GM13977 (cell line): ENCODE measurements around the gene CLEC20A.

Experiments
- DNase-seq: peaks from one replicate; pipeline ENCODE4 v3.0.0; 2012; ENCODE audit warnings: low spot score
- in situ Hi-C: fragments of 300-500 bp; cut with MboI; formaldehyde crosslinking; loops from one replicate; pipeline ENCODE4 v1.12.0; 2022; ENCODE audit warnings: low sequenced_read_pairs, low pct_unique_long_range_greater_than_20kb, mixed read lengths, inconsistent platforms; ENCODE audit not compliant: unreplicated experiment
- TF ChIP-seq, protein P1 (sequence below): IDR thresholded peaks from 2 replicates; pipeline ENCODE4 v1.5.1; 2012; ENCODE audit warnings: mild to moderate bottlenecking, control low read depth; ENCODE audit not compliant: insufficient read depth; ENCODE audit errors: extremely low read depth, missing control alignments

CLEC20A gene

DNA sequence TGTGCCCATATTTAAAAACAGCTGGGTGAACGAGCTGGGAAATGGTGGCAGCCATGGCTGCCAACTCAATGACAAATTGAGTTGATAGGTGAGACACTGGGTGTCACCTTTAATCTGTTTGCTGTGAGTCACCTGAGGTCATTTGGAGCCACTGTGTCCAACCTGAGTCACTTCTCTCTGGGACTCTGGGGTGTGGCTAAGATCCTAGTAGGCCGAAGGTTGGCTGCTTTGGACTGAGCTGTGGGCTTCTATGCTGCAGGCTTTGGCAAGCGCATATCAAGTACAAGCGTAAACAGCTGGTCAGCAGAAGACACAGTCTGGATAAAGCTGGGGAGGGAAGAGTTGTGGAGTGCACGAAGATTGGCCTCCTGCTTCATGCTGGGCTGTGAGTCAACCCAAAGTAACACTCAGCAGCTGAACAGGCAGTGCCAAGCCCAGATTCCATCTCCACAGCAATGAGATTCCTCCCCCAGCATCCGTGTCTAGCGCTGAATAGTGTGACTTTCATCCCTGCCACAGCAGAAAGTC is 40.1 kb upstream of the CLEC20A start:
- in situ Hi-C loops, result loop anchor here (25.0 kb wide), 1 partner anchor 825 kb away; the partner anchor contains the start of gene AXDND1
- TF ChIP-seq, protein P1, sequence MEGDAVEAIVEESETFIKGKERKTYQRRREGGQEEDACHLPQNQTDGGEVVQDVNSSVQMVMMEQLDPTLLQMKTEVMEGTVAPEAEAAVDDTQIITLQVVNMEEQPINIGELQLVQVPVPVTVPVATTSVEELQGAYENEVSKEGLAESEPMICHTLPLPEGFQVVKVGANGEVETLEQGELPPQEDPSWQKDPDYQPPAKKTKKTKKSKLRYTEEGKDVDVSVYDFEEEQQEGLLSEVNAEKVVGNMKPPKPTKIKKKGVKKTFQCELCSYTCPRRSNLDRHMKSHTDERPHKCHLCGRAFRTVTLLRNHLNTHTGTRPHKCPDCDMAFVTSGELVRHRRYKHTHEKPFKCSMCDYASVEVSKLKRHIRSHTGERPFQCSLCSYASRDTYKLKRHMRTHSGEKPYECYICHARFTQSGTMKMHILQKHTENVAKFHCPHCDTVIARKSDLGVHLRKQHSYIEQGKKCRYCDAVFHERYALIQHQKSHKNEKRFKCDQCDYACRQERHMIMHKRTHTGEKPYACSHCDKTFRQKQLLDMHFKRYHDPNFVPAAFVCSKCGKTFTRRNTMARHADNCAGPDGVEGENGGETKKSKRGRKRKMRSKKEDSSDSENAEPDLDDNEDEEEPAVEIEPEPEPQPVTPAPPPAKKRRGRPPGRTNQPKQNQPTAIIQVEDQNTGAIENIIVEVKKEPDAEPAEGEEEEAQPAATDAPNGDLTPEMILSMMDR, result no peak

DNA sequence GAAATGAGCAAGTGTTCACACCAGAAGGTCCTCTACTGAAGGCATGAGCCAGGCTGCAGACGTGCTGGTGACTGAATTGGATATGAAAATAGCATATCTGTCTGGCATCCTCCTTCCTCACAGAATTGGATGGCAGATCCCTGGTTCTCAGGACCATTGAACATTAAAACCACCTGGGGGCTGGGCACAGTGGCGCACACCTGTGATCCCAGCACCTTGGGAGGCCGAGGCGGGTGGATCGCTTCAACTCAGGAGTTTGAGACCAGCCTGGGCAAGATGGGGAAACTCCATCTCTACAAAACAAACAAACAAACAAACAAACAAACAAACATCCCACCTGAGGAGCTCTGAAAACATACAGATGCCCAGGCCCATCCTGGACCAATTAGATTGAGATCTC is 39.6 kb upstream of the CLEC20A start:
- no peak for DNase-seq
- in situ Hi-C loops, result loop anchor here (25.0 kb wide), 1 partner anchor 826 kb away; the partner anchor contains the start of gene AXDND1
- TF ChIP-seq, protein P1, result no peak

More for the DNA sequence above, 40.1 kb upstream of the CLEC20A start:
- DNase-seq, result no peak

DNA sequence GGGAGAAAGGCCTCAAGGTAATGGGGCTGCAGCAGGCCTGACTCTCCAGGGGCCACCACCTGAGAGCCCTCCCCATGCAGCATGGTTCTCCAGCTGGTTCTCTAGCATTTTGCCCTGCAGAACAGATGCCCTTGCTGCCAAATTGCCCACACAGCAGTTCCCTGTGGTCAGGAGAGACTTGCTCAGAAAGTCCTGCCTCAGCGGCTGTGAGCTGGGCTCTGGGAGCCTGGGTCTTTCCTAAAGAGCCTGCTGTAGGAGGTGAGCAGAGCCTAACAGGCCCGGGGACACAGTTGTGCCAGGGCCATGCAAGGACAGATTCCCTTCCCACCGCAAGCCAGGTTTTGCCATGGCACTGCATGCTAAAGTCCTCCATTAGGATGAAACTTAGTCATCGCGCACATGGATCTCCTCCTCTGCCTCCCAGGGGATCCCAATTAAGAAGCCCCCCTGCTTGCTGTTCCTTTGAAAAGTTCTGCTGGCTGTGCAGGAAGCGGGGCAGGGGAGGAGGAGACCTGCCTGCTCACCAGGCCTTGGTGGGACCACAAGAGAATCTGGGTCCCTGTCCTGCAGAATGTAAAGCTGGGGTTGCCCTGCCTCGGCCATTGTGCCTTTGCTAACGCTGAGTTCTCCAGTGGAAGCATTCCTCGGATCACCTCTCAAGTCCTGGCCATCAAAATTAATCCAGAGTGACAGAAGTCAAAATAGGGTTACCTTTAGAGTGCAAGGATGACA is 37.5 kb upstream of the CLEC20A start:
- TF ChIP-seq, protein P1, result no peak
- in situ Hi-C loops, result loop anchor here (25.0 kb wide), 1 partner anchor 828 kb away; the partner anchor contains the start of gene AXDND1
- no peak for DNase-seq

DNA sequence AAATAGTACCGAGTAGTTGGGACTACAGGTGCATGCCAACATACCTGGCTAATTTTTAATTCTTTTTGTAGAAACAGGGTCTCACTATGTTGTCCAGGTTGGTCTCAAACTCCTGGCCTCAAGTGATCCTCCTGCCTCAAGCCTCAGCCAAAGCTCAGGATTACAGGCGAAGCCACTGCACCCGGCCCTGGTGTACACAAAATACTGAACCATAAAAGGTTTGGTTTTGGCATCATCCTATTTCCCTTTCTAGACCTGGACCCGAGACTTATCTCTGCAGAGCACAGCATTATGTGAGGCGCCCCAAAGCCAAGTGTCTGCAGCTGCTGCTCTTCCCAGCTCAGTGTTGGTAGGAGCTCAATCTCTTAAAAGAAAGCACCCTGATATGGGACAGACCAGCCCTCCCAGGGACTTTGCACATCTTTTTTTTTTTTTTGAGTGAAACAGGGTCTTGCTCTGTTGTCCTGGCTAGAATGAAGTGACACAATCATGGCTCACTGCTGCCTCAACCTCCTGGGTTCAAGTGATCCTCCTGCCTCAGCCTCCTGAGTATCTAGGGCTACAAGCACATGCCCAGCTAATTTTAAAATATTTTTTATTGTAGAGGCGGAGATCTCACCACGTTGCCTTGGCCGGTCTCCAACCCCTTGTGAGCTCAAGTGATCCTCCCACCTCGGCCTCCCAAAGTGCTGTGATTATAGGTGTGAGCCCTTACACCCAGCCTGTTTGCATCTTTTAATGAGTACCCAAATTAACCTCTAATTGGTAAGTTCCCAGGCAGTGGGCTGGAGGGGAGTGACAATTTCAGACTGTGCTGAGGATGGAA is 36.6 kb upstream of the CLEC20A start:
- TF ChIP-seq, protein P1, result no peak
- in situ Hi-C loops, result loop anchor here (25.0 kb wide), 1 partner anchor 829 kb away; the partner anchor contains the start of gene AXDND1
- no peak for DNase-seq

DNA sequence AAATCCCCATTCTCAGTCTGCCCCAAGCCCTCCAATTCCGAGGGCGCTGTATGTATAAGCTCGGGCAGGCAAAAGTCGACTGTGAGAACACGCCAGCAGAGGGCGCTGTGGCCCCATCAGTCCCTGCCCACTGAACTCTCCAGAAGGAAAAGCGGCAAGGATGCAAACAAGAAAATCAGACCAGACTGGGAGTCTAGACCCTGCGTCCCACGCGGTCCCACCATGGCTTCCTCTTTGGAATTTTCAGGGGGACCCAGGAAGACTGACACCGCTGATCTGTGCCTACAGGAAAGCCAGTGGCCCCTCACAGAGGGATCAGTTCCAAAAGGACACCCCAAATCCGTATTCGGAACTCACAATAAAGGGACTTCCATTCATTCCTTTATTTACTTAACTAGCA is 35.6 kb upstream of the CLEC20A start:
- DNase-seq, result peak; percentile 82
- in situ Hi-C loops, result loop anchor here (25.0 kb wide), 1 partner anchor 830 kb away; the partner anchor contains the start of gene AXDND1
- TF ChIP-seq, protein P1, result peak; percentile 95

DNA sequence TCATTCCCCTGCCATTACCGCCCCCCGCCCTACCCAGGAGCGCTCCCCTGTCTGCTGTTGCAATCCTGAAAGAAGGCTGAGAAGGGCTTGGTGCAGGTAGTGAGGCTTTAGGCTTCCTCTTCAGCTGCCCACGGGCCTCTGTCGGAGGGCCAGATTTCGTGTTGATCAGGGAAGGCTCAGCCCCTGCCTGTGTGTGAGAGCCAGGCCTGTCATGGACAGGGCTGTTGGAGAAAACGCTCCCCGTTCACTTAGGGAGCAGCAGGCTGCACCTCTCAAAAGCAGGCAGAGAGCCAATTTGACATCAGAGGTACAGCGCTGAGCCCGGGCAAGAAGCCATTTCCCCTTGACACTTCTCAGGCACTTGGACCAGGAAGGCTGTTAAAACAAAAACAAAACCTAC is 35.1 kb upstream of the CLEC20A start:
- no peak for DNase-seq
- in situ Hi-C loops, result loop anchor here (25.0 kb wide), 1 partner anchor 830 kb away; the partner anchor contains the start of gene AXDND1
- TF ChIP-seq, protein P1, result peak; percentile 22
